Lung (tissue), 12 donors: ENCODE data around the gene WSCD2. TPM values are rescaled to one million over a fixed set of nuclear protein-coding genes. Genes with fewer than 3 reads are reported as not detected.

Source experiments
- ATAC-seq: fragments of 200-7000 bp; cut with Tn5 transposase; one replicate; pipeline ENCODE4 v1.9.1; 2020; ENCODE audit warnings: moderate number of reproducible peaks; ENCODE audit not compliant: insufficient read depth, low FRiP score
- DNase-seq, 3 donors: peaks; one replicate each; pipeline ENCODE4 v3.0.0-alpha.2; 2013 to 2017
- H3K27ac ChIP-seq, 2 donors: one replicate each; pipeline ENCODE4 v1.5.1; 2013; ENCODE audit warnings: mild to moderate bottlenecking in 2 of 2, moderate library complexity in 2 of 2, control low read depth in 1 of 2, inconsistent platforms in 1 of 2, low read depth in 1 of 2, low read length in 1 of 2
- H3K27me3 ChIP-seq, 3 donors: one replicate each; pipeline ENCODE4 v1.5.1; 2013; ENCODE audit warnings: low read length in 2 of 3; ENCODE audit not compliant: control insufficient read depth in 3 of 3, insufficient read depth in 3 of 3
- H3K36me3 ChIP-seq, 4 donors: one replicate each; pipeline ENCODE4 v1.5.1; 2013; ENCODE audit warnings: low read length in 4 of 4, mild to moderate bottlenecking in 1 of 4, moderate library complexity in 1 of 4; ENCODE audit not compliant: control insufficient read depth in 4 of 4, insufficient read depth in 4 of 4
- H3K4me1 ChIP-seq, 5 donors: one replicate each; pipeline ENCODE4 v1.5.1; 2013; ENCODE audit warnings: low read length in 5 of 5, mild to moderate bottlenecking in 2 of 5, moderate library complexity in 1 of 5; ENCODE audit not compliant: control insufficient read depth in 5 of 5, insufficient read depth in 5 of 5
- H3K4me3 ChIP-seq: one replicate; pipeline ENCODE4 v1.5.1; 2013; ENCODE audit warnings: mild to moderate bottlenecking, control low read depth, moderate library complexity
- H3K9ac ChIP-seq, 2 donors: one replicate each; pipeline ENCODE4 v1.5.1; 2013; ENCODE audit warnings: low read length in 2 of 2, control low read depth in 1 of 2; ENCODE audit not compliant: insufficient read depth in 1 of 2
- H3K9me3 ChIP-seq, 4 donors: one replicate each; pipeline ENCODE4 v1.5.1; 2013; ENCODE audit warnings: low read length in 3 of 4, mild to moderate bottlenecking in 1 of 4, moderate library complexity in 1 of 4; ENCODE audit not compliant: control insufficient read depth in 4 of 4, insufficient read depth in 3 of 4
- WGBS, 2 donors: extraction: QIAGEN DNeasy Blood & Tissue Kit; methylation state at CpG; one replicate each; pipeline ENCODE4 v1.1.7; 2013; 5-methylcytosine and 5-hydroxymethylcytosine counted together
- polyA plus RNA-seq, 2 donors: library from polyadenylated mRNA; stranded (reverse); fragments of 200-250 nt; gene quantifications; one replicate each; pipeline ENCODE4 v1.2.1, GENCODE V29; 2013
- total RNA-seq, 2 donors: library from RNA; depleted of rRNA in 1 of 2; stranded (reverse); fragments of >200 nt in 1 of 2; gene quantifications; one replicate each; pipeline ENCODE4 v1.2.1, GENCODE V29; 2014 to 2021
- TF ChIP-seq, protein P1 (sequence below): IDR thresholded peaks from 2 replicates; pipeline ENCODE4 v1.5.1; 2012; ENCODE audit warnings: mild to moderate bottlenecking; ENCODE audit errors: control extremely low read depth, extremely low read depth
- donor health status: control.
- donor health status: control.
- donor health status: Bipolar disorder and iron deficiency.
- donor health status: healthy.
- donor health status: DM: yes; HTN: yes; CAD: no.

Gene WSCD2
- total and polyA plus RNA-seq, 4 donors: 0.02 to 1.8 (median 0.40) TPM

GRCh38 chr12:108127654-108128053 lies 1.4 kb upstream of the WSCD2 start:
- Histone ChIP-seq H3K27ac (no peak overlapping the region), H3K27me3 (peaks cover 0 to 39% (median 27%) of the 10 kb centered on the region in 3 donors), H3K9me3 (peaks cover 0 to 7% (median 1%) of the 10 kb centered on the region in 4 donors), H3K9ac (no peak overlapping the region), H3K4me3 (no peak overlapping the region), H3K36me3 (no peaks in the 10 kb centered on the region), H3K4me1 (peaks cover 0 to 14% (median 0%) of the 10 kb centered on the region in 5 donors)
- no peak for DNase-seq
- TF ChIP-seq, protein P1, sequence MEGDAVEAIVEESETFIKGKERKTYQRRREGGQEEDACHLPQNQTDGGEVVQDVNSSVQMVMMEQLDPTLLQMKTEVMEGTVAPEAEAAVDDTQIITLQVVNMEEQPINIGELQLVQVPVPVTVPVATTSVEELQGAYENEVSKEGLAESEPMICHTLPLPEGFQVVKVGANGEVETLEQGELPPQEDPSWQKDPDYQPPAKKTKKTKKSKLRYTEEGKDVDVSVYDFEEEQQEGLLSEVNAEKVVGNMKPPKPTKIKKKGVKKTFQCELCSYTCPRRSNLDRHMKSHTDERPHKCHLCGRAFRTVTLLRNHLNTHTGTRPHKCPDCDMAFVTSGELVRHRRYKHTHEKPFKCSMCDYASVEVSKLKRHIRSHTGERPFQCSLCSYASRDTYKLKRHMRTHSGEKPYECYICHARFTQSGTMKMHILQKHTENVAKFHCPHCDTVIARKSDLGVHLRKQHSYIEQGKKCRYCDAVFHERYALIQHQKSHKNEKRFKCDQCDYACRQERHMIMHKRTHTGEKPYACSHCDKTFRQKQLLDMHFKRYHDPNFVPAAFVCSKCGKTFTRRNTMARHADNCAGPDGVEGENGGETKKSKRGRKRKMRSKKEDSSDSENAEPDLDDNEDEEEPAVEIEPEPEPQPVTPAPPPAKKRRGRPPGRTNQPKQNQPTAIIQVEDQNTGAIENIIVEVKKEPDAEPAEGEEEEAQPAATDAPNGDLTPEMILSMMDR: no peak
- 35 to 45% methylated on average over 3 of the region's 3 CpGs for WGBS, 2 donors
- no peak for ATAC-seq

DNA sequence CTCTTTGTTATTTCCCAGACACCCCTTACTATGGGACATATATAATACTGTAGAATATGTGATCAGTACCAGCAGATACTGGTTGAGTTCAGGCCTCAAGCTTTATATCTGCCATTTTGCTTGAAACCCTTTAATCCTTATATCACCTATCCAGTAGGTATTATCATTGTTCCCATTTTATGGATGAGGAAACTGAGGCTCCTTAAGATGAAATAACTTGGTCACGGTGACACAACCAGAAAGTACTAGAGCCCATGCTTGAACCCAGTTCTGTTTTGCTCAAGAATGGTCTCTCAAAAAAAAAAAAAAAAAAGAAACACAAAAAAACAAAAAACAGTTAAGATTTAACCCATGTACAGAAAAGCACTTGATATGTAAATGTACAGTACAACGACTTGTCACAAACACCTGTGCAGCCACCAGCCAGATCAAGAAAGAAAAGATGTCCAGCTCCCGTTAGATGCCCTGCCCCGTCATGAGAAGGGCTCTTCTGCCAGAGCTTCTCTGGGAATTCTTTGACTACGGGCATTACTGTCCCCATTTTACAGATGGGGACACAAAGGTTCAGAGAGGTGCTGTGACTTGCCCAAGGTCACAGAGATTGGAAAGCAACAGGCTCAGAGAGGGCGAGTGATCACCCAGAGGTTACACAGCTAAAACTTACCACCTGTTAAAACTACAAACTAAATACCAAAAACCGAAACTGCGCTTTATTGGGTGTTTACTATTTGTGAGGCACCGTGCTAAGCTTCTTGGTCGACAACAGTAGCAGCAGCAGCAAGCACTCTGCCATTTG lies 669 bp upstream of the WSCD2 start:
- TF ChIP-seq, protein P1: no peak

DNA sequence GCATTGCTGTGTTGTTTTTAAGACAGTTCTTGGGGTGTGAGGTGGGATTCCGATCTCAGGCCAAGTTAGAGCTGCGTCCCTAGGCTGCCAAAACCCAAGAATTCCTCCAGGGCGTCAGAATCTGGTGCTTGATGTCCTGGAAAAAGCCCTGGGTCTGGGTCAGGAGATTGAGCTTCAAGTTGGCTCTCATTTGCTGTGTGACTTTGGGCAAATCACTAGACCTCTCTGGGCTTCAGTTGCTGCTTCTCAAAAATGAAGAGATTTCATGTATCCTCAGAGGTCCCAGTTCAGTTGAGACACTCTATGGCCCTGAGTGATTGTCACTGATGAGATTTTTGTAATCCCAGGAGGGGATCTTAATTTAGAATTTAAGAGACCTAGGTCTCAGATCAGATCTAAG lies 1.9 kb downstream of the WSCD2 start:
- TF ChIP-seq, protein P1: no peak

More for the DNA sequence above, 669 bp upstream of the WSCD2 start:
- H3K36me3 ChIP-seq: no peaks in the 10 kb centered on the region
- 74 to 81% methylated on average over 10 of the region's 10 CpGs for WGBS, 2 donors
- no peak overlapping the region for H3K4me3 ChIP-seq
- no peak overlapping the region for H3K27ac ChIP-seq
- DNase-seq (no peak), ATAC-seq (no peak)
- peaks cover 0 to 45% (median 30%) of the 10 kb centered on the region in 3 donors for H3K27me3 ChIP-seq
- peaks cover 0 to 14% (median 0%) of the 10 kb centered on the region in 5 donors for H3K4me1 ChIP-seq
- H3K9ac ChIP-seq: no peak overlapping the region
- H3K9me3 ChIP-seq: peaks cover 0 to 5% (median 0%) of the 10 kb centered on the region in 4 donors

More for the DNA sequence above, 1.9 kb downstream of the WSCD2 start:
- H3K4me3 ChIP-seq: no peak overlapping the region
- no peak overlapping the region for H3K9ac ChIP-seq
- H3K9me3 ChIP-seq: peaks cover 0 to 2% (median 0%) of the 10 kb centered on the region in 4 donors
- H3K4me1 ChIP-seq: peaks cover 0 to 14% (median 0%) of the 10 kb centered on the region in 5 donors
- H3K36me3 ChIP-seq: no peaks in the 10 kb centered on the region
- DNase-seq: no peak
- 78 to 96% methylated on average over 3 of the region's 3 CpGs for WGBS, 2 donors
- H3K27me3 ChIP-seq: peaks cover 0 to 45% (median 30%) of the 10 kb centered on the region in 3 donors
- no peak for ATAC-seq
- H3K27ac ChIP-seq: no peak overlapping the region
